ENCODE data around the gene LPO. TPM values are rescaled to one million over a fixed set of nuclear protein-coding genes. Genes with fewer than 3 reads are reported as not detected.

LPO gene
- total RNA-seq, 1 donor from 2014 or later: not detected

DNA sequence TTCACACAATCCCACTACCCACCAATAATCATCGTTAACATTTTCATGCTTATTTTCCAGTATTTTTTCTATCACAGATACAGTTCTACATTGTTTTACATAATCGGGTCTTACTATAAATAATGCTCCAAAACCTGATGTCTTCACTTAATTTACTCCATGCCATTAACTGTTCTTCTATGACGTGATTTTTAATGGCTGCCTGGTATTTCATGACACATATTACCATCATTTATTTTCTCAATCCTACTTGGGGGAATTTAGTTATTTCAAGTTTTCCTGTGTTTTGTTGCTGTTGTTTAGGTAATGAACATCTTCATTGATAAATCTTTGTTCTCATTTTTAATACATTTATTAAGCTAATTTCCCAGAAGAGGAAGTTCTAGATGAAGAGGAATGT, 14.7 kb downstream of the LPO start:
- H3K36me3 Mint-ChIP-seq (ENCODE audit: low read depth): no peaks in the 10 kb centered on the region
- no peak for DNase-seq
- H3K4me3 Mint-ChIP-seq: no peak overlapping the region
- H3K9me3 Mint-ChIP-seq: no peaks in the 10 kb centered on the region
- no peak overlapping the region for H3K27ac Mint-ChIP-seq
- intact Hi-C loops (cut with micrococcal nuclease): no loop called here
- peaks cover 68% of the 10 kb centered on the region for H3K27me3 Mint-ChIP-seq
- peaks cover 7% of the 10 kb centered on the region for H3K4me1 Mint-ChIP-seq

DNA sequence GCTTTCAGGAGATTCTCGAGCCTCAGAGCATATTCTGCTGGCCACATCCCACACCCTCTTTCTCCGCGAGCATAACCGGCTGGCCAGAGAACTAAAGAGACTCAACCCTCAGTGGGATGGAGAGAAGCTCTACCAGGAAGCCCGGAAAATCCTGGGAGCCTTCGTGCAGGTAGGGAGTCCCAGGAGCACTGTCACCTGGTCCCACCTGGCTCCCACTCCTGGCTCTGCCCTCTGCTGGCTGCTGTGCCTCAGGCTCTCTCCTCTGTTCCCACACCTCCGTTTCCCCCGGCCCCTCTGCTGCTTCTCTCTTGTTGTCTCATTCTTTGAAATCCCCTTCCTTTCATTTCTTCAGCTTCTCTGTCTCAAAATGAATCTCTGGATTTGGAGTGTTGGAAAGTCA, 16.4 kb downstream of the LPO start:
- peaks cover 4% of the 10 kb centered on the region for H3K4me1 Mint-ChIP-seq

DNA sequence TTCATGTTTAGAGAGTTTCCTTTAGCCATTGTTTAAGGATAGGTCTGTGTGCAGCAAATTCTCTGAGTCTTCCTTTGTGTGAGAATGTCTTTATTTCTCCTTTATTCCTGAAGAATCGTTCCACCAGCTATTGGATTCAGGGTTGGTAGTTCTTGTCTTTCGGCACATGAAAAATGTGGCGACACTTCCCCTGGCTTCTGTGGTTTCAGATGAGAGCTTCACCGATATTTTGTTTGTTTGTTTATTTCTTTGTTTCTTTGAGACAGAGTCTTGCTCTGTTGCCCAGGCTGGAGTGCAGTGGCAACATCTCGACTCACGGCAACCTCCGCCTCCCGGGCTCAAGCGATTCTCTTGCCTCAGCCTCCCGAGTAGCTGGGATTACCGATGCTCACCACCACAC, 23.8 kb downstream of the LPO start:
- Mint-ChIP-seq H3K27ac (no peak overlapping the region), H3K4me3 (no peak overlapping the region), H3K4me1 (no peaks in the 10 kb centered on the region), H3K27me3 (peaks cover 78% of the 10 kb centered on the region), H3K36me3 (ENCODE audit: low read depth) (no peaks in the 10 kb centered on the region), H3K9me3 (no peaks in the 10 kb centered on the region)
- intact Hi-C loops (cut with micrococcal nuclease): no loop called here
- no peak for DNase-seq

More for the DNA sequence above, 16.4 kb downstream of the LPO start:
- Mint-ChIP-seq H3K36me3 (ENCODE audit: low read depth) (no peaks in the 10 kb centered on the region), H3K4me3 (no peak overlapping the region), H3K27me3 (peaks cover 78% of the 10 kb centered on the region), H3K9me3 (no peaks in the 10 kb centered on the region), H3K27ac (no peak overlapping the region)
- no peak for DNase-seq
- intact Hi-C loops (cut with micrococcal nuclease): no loop called here

DNA sequence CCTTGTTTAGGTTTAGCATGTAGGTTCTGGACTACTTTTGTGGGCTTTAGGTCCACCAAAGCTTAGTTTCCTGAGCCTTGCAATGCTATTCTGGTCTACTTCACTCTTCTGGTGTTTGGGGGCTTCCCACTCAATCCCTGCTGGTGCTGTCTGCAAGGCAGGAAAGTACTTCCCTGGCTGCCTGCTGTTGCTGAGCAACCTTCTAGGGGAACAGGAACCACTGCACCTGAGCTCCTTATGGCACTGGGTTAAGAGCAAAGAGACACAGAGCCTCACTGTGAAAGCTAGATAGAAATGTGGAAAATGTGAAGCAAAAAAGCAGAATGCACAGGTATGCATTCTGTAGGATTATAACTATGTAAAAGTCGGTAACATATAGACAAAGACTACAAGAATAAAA, 25.4 kb downstream of the LPO start:
- H3K27ac Mint-ChIP-seq: no peak overlapping the region
- no peaks in the 10 kb centered on the region for H3K9me3 Mint-ChIP-seq
- no peak overlapping the region for H3K4me3 Mint-ChIP-seq
- peaks cover 62% of the 10 kb centered on the region for H3K27me3 Mint-ChIP-seq
- H3K4me1 Mint-ChIP-seq: no peaks in the 10 kb centered on the region
- no peak for DNase-seq
- no peaks in the 10 kb centered on the region for H3K36me3 Mint-ChIP-seq (ENCODE audit: low read depth)
- intact Hi-C loops (cut with micrococcal nuclease): no loop called here

DNA sequence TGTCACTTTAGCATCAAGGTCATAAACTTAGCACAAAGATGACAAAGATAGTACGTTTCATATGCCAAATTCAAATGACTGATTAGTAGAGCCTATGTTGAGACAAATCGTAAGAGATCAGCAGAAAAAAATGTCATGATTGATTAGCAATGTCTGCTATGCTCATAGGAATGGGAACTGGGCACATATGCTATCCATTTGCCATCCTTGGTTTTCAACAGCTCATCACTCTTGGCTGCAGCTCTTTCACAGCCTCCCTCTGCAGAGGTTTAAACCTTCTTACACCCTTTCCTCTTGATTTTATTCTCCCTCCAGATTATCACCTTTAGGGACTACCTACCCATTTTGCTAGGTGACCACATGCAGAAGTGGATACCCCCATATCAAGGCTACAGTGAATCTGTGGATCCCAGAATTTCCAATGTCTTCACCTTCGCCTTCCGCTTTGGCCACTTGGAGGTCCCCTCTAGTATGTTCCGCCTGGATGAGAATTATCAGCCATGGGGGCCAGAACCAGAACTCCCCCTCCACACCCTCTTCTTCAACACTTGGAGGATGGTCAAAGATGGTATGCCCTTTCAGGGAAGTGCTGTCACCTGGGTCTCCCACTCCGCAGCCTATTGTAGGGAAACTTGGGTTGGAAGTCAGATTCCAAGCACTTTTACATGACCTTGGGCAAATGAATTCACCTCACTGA, 26.2 kb downstream of the LPO start:
- intact Hi-C loops (cut with micrococcal nuclease): no loop called here
- no peak overlapping the region for H3K4me3 Mint-ChIP-seq
- no peaks in the 10 kb centered on the region for H3K36me3 Mint-ChIP-seq (ENCODE audit: low read depth)
- no peaks in the 10 kb centered on the region for H3K9me3 Mint-ChIP-seq
- no peak for DNase-seq
- no peak overlapping the region for H3K27ac Mint-ChIP-seq
- peaks cover 55% of the 10 kb centered on the region for H3K27me3 Mint-ChIP-seq
- H3K4me1 Mint-ChIP-seq: no peaks in the 10 kb centered on the region

DNA sequence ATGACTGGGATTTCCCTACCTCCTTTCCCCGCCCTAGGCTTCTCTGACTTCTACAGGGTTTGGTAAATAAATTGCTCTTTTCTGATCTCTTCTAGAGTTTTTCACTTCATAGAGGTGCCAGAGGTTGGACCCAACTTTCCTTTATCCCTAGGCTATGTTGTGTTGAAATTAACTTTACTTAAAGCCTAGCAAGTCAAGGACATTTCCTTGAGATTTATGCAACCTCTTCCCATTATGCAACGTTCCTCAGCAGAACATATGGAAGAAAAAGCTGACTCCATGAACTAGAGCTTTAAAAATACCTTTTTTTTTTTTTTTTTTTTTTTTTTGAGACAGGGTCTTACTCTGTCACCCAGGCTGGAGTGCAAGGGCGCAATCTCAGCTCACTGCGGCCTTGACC, 26.9 kb downstream of the LPO start:
- H3K4me3 Mint-ChIP-seq: no peak overlapping the region
- no peaks in the 10 kb centered on the region for H3K36me3 Mint-ChIP-seq (ENCODE audit: low read depth)
- no peak overlapping the region for H3K27ac Mint-ChIP-seq
- H3K27me3 Mint-ChIP-seq: peaks cover 50% of the 10 kb centered on the region
- H3K4me1 Mint-ChIP-seq: no peaks in the 10 kb centered on the region
- no peak for DNase-seq
- H3K9me3 Mint-ChIP-seq: no peaks in the 10 kb centered on the region
- intact Hi-C loops (cut with micrococcal nuclease): no loop called here

DNA sequence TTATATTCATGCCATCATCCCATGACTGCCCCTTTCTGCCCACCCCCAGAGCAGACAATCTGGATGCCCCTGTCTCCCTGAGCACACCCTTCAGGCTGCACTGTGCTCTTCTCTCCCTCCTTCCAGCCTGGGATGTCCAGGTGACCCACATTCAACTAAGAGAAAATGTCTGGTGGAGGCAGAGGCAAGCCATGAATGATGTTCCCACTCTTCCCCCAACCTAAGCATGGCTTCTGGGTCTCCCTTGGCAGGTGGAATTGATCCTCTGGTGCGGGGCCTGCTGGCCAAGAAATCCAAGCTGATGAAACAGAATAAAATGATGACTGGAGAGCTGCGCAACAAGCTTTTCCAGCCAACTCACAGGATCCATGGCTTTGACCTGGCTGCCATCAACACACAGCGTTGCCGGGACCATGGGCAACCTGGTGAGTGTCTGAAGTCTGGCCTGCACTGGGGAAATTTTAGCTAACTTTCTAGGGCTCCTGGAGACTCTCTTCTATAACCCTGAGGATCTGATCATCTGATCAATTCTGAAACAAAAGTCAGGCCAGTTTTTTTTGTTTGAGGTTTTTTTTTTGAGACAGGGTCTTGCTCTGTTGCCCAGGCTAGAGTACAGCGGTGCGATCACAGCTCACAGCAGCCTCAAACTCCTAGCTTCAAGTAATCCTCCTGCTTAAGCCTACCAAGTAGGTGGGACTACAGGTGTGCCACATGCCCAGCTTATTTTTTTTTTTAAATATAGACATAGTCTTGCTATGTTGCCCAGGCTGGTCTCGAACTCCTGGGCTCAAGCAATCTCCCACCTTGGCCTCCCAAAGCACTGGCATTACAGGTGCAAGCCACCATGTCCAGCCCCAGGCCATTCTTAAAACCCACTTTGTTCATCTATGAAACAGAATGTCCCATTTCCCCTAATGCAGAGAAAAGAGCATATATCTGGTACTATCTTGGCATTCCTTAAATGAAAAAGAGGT, 27.8 kb downstream of the LPO start:
- intact Hi-C loops (cut with micrococcal nuclease): no loop called here
- H3K27ac Mint-ChIP-seq: no peak overlapping the region
- H3K9me3 Mint-ChIP-seq: no peaks in the 10 kb centered on the region
- DNase-seq: no peak
- no peaks in the 10 kb centered on the region for H3K36me3 Mint-ChIP-seq (ENCODE audit: low read depth)
- H3K27me3 Mint-ChIP-seq: peaks cover 41% of the 10 kb centered on the region
- no peaks in the 10 kb centered on the region for H3K4me1 Mint-ChIP-seq
- no peak overlapping the region for H3K4me3 Mint-ChIP-seq

DNA sequence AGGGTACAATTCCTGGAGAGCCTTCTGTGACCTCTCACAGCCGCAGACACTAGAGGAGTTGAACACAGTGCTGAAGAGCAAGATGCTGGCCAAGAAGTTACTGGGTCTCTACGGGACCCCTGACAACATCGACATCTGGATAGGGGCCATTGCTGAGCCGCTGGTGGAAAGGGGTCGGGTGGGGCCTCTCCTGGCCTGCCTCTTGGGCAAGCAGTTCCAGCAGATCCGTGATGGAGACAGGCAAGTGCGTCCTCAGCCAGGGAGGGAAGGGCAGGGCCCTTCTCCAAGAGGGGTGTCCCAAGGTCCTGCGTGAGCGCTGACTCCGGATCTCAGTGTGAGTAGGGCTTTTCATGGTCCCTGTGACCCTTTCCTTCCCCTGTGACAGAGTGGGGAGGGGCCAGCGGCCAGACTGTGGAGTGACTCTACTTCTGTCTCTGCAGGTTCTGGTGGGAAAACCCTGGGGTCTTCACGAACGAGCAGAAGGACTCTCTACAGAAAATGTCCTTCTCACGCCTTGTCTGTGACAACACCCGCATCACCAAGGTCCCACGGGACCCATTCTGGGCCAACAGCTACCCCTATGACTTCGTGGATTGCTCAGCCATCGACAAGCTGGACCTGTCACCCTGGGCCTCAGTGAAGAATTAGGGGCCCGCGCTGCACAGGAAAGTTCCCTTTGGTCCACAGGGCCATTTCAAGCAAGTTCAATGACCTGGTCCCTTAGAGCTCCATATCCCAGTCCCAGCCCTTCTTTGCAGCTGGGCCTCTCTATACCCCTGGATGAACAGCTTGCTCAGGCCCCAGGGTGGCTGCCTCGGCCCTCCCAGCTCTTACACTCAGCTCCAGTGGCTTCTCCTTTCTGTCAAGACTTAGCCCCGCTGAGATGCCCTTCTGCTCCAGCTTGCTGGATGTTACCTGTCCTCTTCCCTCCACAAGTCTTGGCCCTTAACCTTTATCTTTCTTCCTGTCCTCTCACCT, 29.3 kb downstream of the LPO start:
- DNase-seq: no peak
- Mint-ChIP-seq H3K27ac (no peak overlapping the region), H3K27me3 (peaks cover 28% of the 10 kb centered on the region), H3K36me3 (ENCODE audit: low read depth) (no peaks in the 10 kb centered on the region), H3K4me1 (no peaks in the 10 kb centered on the region), H3K9me3 (no peaks in the 10 kb centered on the region), H3K4me3 (no peak overlapping the region)
- intact Hi-C loops (cut with micrococcal nuclease): no loop called here

DNA sequence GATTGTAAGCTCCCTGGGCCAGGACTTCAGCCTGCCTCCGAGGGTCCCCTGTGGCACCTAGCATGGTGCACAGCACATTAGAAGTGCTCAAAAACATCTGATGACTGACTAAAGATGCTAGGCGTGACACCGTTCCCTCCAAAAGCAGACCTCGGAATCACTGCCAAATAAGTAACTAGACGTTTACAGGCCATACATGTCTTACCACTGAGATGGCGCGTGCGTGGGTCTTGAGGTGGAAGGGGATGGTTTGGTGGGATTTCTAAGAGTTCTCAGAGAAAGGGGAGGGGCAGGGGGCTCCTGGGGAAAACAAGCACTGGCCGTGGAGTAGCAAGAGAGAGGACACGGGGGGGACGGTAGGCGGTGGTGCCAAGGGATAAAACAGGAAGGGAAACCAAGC, 29.9 kb downstream of the LPO start:
- no peak for DNase-seq
- H3K4me3 Mint-ChIP-seq: no peak overlapping the region
- peaks cover 22% of the 10 kb centered on the region for H3K27me3 Mint-ChIP-seq
- intact Hi-C loops (cut with micrococcal nuclease): no loop called here
- no peaks in the 10 kb centered on the region for H3K9me3 Mint-ChIP-seq
- H3K27ac Mint-ChIP-seq: no peak overlapping the region
- no peaks in the 10 kb centered on the region for H3K36me3 Mint-ChIP-seq (ENCODE audit: low read depth)
- H3K4me1 Mint-ChIP-seq: no peaks in the 10 kb centered on the region

DNA sequence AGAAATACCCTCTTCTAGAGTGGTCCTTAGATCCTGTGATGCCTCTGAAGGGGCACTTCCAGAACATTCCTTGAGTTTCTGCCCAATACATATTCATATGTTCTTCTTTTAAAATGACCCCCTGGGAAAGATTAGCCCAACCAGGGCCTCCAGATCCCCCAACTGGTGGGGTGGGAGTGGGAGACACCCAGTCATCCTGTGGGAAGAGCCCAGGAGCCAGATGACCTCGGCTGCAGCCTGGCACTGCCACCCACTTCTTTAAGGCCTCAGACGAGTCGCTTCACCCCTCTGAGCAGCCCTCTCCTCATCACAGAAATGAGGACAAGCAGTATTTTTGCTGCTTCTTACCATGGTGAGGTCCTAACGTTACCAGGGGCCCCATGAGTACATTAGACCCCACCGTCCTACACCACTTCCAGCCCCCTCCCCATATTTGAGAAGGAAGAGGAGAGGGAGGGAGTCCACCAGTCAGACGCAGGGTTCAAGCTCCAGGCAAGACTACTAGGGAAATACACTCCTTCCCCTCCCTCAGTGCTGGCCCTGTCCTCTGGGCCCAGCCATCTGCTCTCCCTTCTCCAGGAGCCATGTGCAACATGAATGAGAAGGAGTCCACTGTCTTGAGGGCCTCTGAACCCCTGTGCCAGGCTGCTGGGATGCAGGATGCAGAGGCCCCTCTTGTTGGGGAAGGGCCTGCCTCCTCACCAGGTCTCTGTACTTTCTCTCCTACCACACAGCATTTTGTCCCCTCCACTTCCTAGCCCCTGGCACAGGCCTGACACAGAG, 30.6 kb downstream of the LPO start:
- Mint-ChIP-seq H3K27ac (no peak overlapping the region), H3K4me1 (no peaks in the 10 kb centered on the region), H3K36me3 (ENCODE audit: low read depth) (no peaks in the 10 kb centered on the region), H3K9me3 (no peaks in the 10 kb centered on the region), H3K4me3 (no peak overlapping the region), H3K27me3 (peaks cover 17% of the 10 kb centered on the region)
- intact Hi-C loops (cut with micrococcal nuclease): no loop called here
- peak; percentile 52 for DNase-seq

DNA sequence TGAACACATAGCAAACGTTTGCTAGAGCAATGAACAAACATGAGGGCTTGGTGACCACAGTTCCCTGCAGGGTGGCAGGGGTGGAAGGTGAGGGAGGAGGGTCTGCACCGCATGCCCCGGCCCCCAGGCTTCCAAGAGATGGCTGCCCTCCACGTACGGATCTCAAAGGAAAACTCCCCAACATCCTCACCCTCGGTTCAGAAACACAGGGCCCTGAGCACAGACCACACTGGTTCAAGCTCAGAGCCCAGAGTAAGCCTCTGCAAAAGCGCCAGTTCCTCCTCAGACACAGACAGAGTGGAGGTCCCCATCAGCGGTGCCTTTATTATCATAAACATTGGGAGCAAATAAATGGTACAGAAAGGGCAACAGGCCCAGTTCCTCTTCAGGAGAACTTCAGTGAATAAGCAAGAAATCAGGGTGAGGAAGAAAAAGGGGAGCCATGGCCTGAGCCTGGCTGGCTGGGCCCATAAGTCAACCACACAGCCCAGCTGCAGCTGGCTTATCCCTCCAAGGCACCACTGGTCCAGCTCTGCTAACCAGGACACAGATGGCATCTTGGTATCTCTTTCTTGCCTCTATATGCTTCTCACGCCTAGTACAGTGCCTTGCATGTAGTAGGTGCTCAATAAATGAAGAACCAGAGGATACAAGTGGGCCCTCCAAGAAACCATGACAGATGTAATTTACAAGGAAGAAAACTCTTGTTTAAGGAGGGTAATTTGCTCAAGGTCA, 31.3 kb downstream of the LPO start:
- intact Hi-C loops (cut with micrococcal nuclease): no loop called here
- peak; percentile 49 for DNase-seq
- Mint-ChIP-seq H3K4me3 (no peak overlapping the region), H3K27ac (no peak overlapping the region), H3K9me3 (no peaks in the 10 kb centered on the region), H3K36me3 (ENCODE audit: low read depth) (no peaks in the 10 kb centered on the region), H3K27me3 (peaks cover 10% of the 10 kb centered on the region), H3K4me1 (no peaks in the 10 kb centered on the region)

DNA sequence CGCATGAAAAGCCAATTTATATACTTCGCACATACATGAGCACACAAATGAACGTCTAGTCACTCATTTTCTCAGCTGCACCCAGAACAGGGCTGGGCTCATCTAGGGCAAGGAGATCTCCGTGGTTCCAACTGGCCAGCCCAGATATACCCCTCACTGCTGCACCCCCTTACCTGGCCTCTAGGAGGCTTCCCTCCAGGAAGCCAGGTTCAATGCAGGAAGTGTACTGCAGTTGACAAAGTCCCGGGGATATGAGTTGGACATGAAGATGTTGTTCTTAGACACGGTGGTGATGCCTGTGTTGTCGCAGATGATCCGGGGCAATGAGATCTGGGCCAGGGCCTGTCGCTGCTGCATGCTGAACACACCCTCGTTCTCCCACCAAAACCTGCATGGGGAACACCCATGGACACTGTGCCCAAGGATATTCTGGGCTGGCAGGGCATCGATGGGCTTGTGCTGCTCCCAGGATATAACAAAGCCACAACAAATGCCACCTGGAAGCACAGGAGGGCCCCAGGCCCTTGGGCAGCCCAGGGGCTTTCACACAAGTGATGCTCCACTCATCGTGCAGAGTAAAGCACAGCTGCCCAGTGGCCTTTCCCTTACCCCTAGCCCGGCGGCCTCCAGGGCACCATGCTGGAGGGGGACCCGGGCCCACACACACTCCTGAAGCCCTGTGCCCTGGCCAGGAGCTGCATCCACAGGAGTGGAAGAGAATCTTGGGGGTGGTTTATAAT, 32.3 kb downstream of the LPO start:
- Mint-ChIP-seq H3K4me3 (no peak overlapping the region), H3K4me1 (no peaks in the 10 kb centered on the region), H3K36me3 (ENCODE audit: low read depth) (no peaks in the 10 kb centered on the region), H3K9me3 (no peaks in the 10 kb centered on the region), H3K27ac (no peak overlapping the region), H3K27me3 (peaks cover 4% of the 10 kb centered on the region)
- DNase-seq: peak; percentile 57
- intact Hi-C loops (cut with micrococcal nuclease): no loop called here
